HCT116 (cell line): ENCODE measurements around the gene HNRNPL.

Experiments used
- POLR2AphosphoS5 ChIP-seq: IDR thresholded peaks from 2 replicates; pipeline ENCODE4 v1.6.1; 2011; ENCODE audit warnings: mild to moderate bottlenecking, low read depth, low read length, moderate library complexity
- TF ChIP-seq, protein P1 (sequence below), 3 experiments: fragments of 200-600 bp in 1 of 3; sonication (generic) in 1 of 3; IDR thresholded peaks in 2 of 3; conservative IDR thresholded peaks in 1 of 3; 2 replicates each; pipeline ENCODE4 v1.5.1; 2012 to 2017; ENCODE audit warnings: low read depth in 2 of 3, low read length in 2 of 3, antibody characterized with exemption in 1 of 3, borderline replicate concordance in 1 of 3, control low read depth in 1 of 3, mild to moderate bottlenecking in 1 of 3, mixed read lengths in 1 of 3, mixed run types in 1 of 3, moderate library complexity in 1 of 3; ENCODE audit not compliant: insufficient read depth in 1 of 3

DNA sequence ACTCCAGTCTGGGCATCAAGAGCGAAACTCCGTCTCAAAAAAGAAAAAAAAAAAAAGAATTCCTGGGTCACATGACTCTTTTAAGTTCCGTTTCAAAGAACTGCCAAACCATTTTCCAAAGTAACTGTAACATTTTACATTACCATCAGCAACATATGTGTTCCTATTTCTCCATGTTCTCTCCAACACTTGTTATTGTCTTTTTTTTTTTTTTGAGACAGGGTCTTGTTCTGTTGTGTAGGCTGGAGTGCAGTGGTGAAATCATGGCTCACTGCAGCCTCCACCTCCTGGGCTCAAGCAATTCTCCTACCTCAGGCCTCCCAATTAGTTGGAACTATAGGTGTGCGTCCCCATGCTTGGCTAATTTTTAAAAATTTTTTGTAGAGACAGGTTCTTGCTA, 54.2 kb downstream of the HNRNPL start:
- no peak for TF ChIP-seq POLR2AphosphoS5
- TF ChIP-seq, protein P1, sequence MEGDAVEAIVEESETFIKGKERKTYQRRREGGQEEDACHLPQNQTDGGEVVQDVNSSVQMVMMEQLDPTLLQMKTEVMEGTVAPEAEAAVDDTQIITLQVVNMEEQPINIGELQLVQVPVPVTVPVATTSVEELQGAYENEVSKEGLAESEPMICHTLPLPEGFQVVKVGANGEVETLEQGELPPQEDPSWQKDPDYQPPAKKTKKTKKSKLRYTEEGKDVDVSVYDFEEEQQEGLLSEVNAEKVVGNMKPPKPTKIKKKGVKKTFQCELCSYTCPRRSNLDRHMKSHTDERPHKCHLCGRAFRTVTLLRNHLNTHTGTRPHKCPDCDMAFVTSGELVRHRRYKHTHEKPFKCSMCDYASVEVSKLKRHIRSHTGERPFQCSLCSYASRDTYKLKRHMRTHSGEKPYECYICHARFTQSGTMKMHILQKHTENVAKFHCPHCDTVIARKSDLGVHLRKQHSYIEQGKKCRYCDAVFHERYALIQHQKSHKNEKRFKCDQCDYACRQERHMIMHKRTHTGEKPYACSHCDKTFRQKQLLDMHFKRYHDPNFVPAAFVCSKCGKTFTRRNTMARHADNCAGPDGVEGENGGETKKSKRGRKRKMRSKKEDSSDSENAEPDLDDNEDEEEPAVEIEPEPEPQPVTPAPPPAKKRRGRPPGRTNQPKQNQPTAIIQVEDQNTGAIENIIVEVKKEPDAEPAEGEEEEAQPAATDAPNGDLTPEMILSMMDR (IDR thresholded peaks at IDR 0.05 in 2 of 3, conservative IDR thresholded peaks at IDR 0.05 in 1 of 3; ENCODE audit: borderline replicate concordance in 1 of 3, insufficient read depth in 1 of 3, low read depth in 2 of 3, low read length in 2 of 3), result no peak
